Kidney (tissue), 14 donors: Measurements from ENCODE around the gene WDR73. TPM values are rescaled to one million over a fixed set of nuclear protein-coding genes. Genes with fewer than 3 reads are reported as not detected.

Source experiments
- DNase-seq, 5 donors: peaks; one replicate each; pipeline ENCODE4 v3.0.0-alpha.2; 2013 to 2020
- FAIRE-seq: peaks from 2 replicates; lab custom pipeline; 2012; peaks lifted over from hg19 to GRCh38; lab: Jason Lieb, UNC
- H3K27ac ChIP-seq, 2 donors: one replicate each; pipeline ENCODE4 v1.7.0; 2013; ENCODE audit warnings: low read depth in 2 of 2, low read length in 2 of 2, inconsistent platforms in 1 of 2
- H3K27me3 ChIP-seq: one replicate; pipeline ENCODE4 v1.7.1; 2013; ENCODE audit warnings: low read length, inconsistent platforms; ENCODE audit not compliant: control insufficient read depth, insufficient read depth
- H3K36me3 ChIP-seq, 3 donors: one replicate each; pipeline versions ENCODE4 v1.7.0 to v1.7.1; 2013; ENCODE audit warnings: low read length in 3 of 3, control low read depth in 1 of 3, inconsistent platforms in 1 of 3; ENCODE audit not compliant: insufficient read depth in 3 of 3, control insufficient read depth in 2 of 3
- H3K4me1 ChIP-seq, 3 donors: one replicate each; pipeline versions ENCODE4 v1.7.0 to v1.7.1; 2013; ENCODE audit warnings: low read length in 3 of 3, inconsistent platforms in 1 of 3, low read depth in 1 of 3; ENCODE audit not compliant: control insufficient read depth in 2 of 3, insufficient read depth in 2 of 3
- H3K4me3 ChIP-seq, 3 donors: one replicate each; pipeline versions ENCODE4 v1.7.0 to v1.8.1; 2013; ENCODE audit warnings: low read length in 3 of 3, control low read depth in 1 of 3, inconsistent platforms in 1 of 3
- H3K9ac ChIP-seq, 3 donors: one replicate each; pipeline versions ENCODE4 v1.7.0 to v1.7.1; 2013; ENCODE audit warnings: low read length in 3 of 3, control low read depth in 1 of 3, inconsistent platforms in 1 of 3
- H3K9me3 ChIP-seq, 3 donors: one replicate each; pipeline versions ENCODE4 v1.7.0 to v1.7.1; 2013; ENCODE audit warnings: low read length in 3 of 3, control low read depth in 1 of 3, inconsistent platforms in 1 of 3; ENCODE audit not compliant: control insufficient read depth in 2 of 3, insufficient read depth in 1 of 3
- CTCF ChIP-seq: IDR thresholded peaks from 3 replicates; pipeline ENCODE4 v1.5.1; 2012; ENCODE audit warnings: mild to moderate bottlenecking, moderate library complexity, borderline replicate concordance; ENCODE audit not compliant: insufficient read depth; ENCODE audit errors: extremely low read depth
- intact Hi-C: fragments of 100-400 bp; cut with DNase I; formaldehyde crosslinking; loops from one replicate; pipeline ENCODE4 v1.11.1; 2022
- polyA plus RNA-seq: library from polyadenylated mRNA; stranded (reverse); fragments of 350-450 nt; fragmentation: Illumina TruSeq; extraction: RNeasy Lipid Tissue Mini Kit (QIAGEN cat#74804); gene quantifications from one replicate; pipeline ENCODE4 v1.2.3, GENCODE V29; 2014; ENCODE audit warnings: low read depth, low replicate concordance; ENCODE audit not compliant: insufficient read depth
- total RNA-seq: library from RNA; stranded (reverse); fragmentation: NEBNext Ultra II Directional; extraction: Animal tissue kit (Norgen Biotek cat#: 25700); gene quantifications from one replicate; pipeline ENCODE4 v1.2.1, GENCODE V29; 2021
- donor health status: control.
- donor health status: control.
- donor health status: control.
- donor health status: control.
- donor health status: control.
- donor health status: DM: yes; HTN: yes; CAD: no.
- donor health status: Normal renal cell carcinoma (clear cell type).

Gene WDR73
- total and polyA plus RNA-seq, 2 donors from 2014 or later, result 26.2 to 39.2 TPM

DNA sequence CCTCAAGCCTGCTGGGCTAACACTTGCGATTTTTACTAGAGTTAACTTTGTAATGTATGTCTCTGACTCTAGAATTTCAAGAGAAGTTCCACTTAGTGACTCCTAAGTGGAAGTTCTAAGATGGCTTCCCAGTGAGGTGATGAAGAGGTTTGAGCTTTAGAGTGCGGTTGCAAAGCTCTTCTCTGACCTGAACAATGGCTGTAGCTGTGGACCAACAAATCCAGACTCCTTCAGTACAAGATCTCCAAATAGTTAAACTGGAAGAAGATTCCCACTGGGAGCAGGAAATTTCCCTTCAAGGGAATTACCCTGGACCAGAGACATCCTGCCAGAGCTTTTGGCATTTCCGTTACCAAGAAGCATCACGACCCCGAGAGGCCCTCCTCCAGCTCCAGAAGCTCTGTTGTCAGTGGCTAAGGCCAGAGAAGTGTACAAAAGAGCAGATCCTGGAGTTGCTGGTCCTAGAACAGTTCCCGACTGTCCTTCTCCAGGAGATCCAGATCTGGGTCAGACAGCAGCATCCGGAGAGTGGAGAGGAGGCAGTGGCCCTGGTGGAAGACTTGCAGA, 22.3 kb downstream of the WDR73 start:
- H3K9me3 ChIP-seq, result no peaks in the 10 kb centered on the region
- TF ChIP-seq CTCF, result no peak
- peaks cover 4 to 13% (median 7%) of the 10 kb centered on the region in 3 donors for H3K4me1 ChIP-seq
- H3K27ac ChIP-seq, result peak overlapping the region; percentile 72 to 89
- peak overlapping the region; percentile 74 to 90 (median 77) for H3K4me3 ChIP-seq
- H3K9ac ChIP-seq, result peak overlapping the region; percentile 49 to 92 (median 63)
- no peak for DNase-seq
- no peaks in the 10 kb centered on the region for H3K27me3 ChIP-seq
- intact Hi-C loops, result no loop called here
- no peak for FAIRE-seq
- peaks cover 0 to 3% (median 0%) of the 10 kb centered on the region in 3 donors for H3K36me3 ChIP-seq

DNA sequence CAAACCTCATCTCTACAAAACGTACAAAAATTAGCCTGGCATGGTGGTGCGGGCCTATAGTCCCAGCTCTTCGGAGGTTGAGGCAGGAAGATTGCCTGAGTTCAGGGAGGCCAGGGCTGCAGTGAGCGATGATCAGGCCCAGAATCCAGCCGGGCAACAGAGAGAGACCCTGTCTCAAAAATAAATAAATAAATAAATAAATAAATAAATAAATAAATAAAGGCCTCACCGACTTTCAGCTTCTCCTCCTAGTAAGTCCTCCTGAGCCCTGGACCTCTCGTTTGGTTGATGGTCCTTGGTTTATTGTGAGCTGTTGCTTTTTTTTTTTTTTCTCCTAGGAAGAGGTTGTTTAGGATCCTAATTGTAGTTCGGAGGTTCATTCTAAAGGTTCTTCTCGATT, 25.1 kb downstream of the WDR73 start:
- DNase-seq (no peak), FAIRE-seq (no peak)
- H3K9me3 ChIP-seq, result no peaks in the 10 kb centered on the region
- no peak for TF ChIP-seq CTCF
- peaks cover 0 to 13% (median 4%) of the 10 kb centered on the region in 3 donors for H3K4me1 ChIP-seq
- H3K27me3 ChIP-seq, result no peaks in the 10 kb centered on the region
- peaks cover 0 to 3% (median 0%) of the 10 kb centered on the region in 3 donors for H3K36me3 ChIP-seq
- no peak overlapping the region for H3K4me3 ChIP-seq
- intact Hi-C loops, result no loop called here
- H3K9ac ChIP-seq, result no peak overlapping the region
- H3K27ac ChIP-seq, result no peak overlapping the region

- Histone ChIP-seq H3K27me3 (no peaks in the 10 kb centered on the region), H3K4me1 (no peaks in the 10 kb centered on the region), H3K9ac (no peak overlapping the region), H3K27ac (no peak overlapping the region), H3K9me3 (peaks cover 0 to 17% (median 0%) of the 10 kb centered on the region in 3 donors), H3K36me3 (peaks cover 13 to 26% (median 17%) of the 10 kb centered on the region in 3 donors), H3K4me3 (no peak overlapping the region)
- intact Hi-C loops, result no loop called here
- FAIRE-seq (no peak), DNase-seq (peak in 1 of 5 donors; percentile 0)
- no peak for TF ChIP-seq CTCF
These were observed 29.0 kb downstream of the WDR73 start for GRCh38 chr15:84625123-84625522.

GRCh38 chr15:84624359-84624758, 29.7 kb downstream of the WDR73 start:
- Histone ChIP-seq H3K4me3 (no peak overlapping the region), H3K9ac (no peak overlapping the region), H3K9me3 (peaks cover 0 to 17% (median 0%) of the 10 kb centered on the region in 3 donors), H3K36me3 (peaks cover 13 to 26% (median 17%) of the 10 kb centered on the region in 3 donors), H3K27me3 (no peaks in the 10 kb centered on the region), H3K4me1 (no peaks in the 10 kb centered on the region), H3K27ac (no peak overlapping the region)
- intact Hi-C loops, result no loop called here
- FAIRE-seq, result no peak
- DNase-seq, result no peak
- TF ChIP-seq CTCF, result no peak
